Neutrophil (primary cell): ENCODE measurements around the gene TMEM234.
A peak's percentile ranks its signal among the peaks of the same experiment; 100 is the strongest.
"Not testable (repeated sequence)": the region's sequence is repeated elsewhere in the genome, so short reads cannot be mapped to it uniquely, and the experiment has no call there.

ENCODE experiments used
- H3K27ac ChIP-seq: fragments of 200-600 bp; sonication (generic); 2 replicates; pipeline ENCODE4 v1.5.1; 2016; ENCODE audit warnings: mild to moderate bottlenecking, moderate library complexity
- H3K27me3 ChIP-seq: fragments of 200-600 bp; sonication (generic); 2 replicates; pipeline ENCODE4 v1.6.0; 2016; ENCODE audit warnings: mild to moderate bottlenecking
- H3K36me3 ChIP-seq: fragments of 200-600 bp; sonication (generic); 2 replicates; pipeline ENCODE4 v1.5.1; 2017
- H3K4me1 ChIP-seq, 2 experiments: fragments of 200-600 bp in 1 of 2; sonication (generic) in 1 of 2; 1 replicate in 1 of 2; 2 replicates in 1 of 2; pipeline versions ENCODE4 v1.5.1 to v1.6.1; 2013 to 2016; ENCODE audit warnings: low read depth in 1 of 2, low read length in 1 of 2, mild to moderate bottlenecking in 1 of 2, moderate library complexity in 1 of 2; ENCODE audit not compliant: control insufficient read depth in 1 of 2, insufficient read depth in 1 of 2
- H3K4me3 ChIP-seq, 2 experiments: fragments of 200-600 bp in 1 of 2; sonication (generic) in 1 of 2; 1 replicate in 1 of 2; 2 replicates in 1 of 2; pipeline ENCODE4 v1.5.1; 2013 to 2016; ENCODE audit warnings: low read depth in 1 of 2, low read length in 1 of 2, mild to moderate bottlenecking in 1 of 2, moderate library complexity in 1 of 2
- H3K9me3 ChIP-seq: fragments of 200-600 bp; sonication (generic); 2 replicates; pipeline ENCODE4 v1.5.1; 2016
- CTCF ChIP-seq: fragments of 200-600 bp; sonication (generic); IDR thresholded peaks from 2 replicates; pipeline ENCODE4 v1.5.1; 2016; ENCODE audit warnings: antibody characterized with exemption

TMEM234 gene

GRCh38 chr1:32221980-32222755 lies at the start of gene TMEM234, which contains the start of gene EIF3I:
Gene TMEM234 (minus strand): TSS chr1:32222353. CDS start chr1:32222322, 31 bp downstream.
Gene EIF3I (plus strand): TSS chr1:32222407. CDS start chr1:32222442, 35 bp downstream.
- Histone ChIP-seq H3K4me1 (peaks cover 19 to 26% of the 10 kb centered on the region in 2 experiments), H3K27ac (peak within 1 kb of the TSS; percentile 86), H3K27me3 (no peaks in the 10 kb centered on the region), H3K9me3 (no peaks in the 10 kb centered on the region), H3K36me3 (peaks cover 40% of the 10 kb centered on the region), H3K4me3 (peak within 1 kb of the TSS; percentile 80 to 99)
- TF ChIP-seq CTCF, result peak; percentile 8

GRCh38 chr1:32269744-32270143 lies 47.6 kb upstream of the TMEM234 start:
- H3K27me3 ChIP-seq, result peaks cover 22% of the 10 kb centered on the region
- H3K36me3 ChIP-seq, result no peaks in the 10 kb centered on the region
- H3K27ac ChIP-seq, result no peak overlapping the region
- no peaks in the 10 kb centered on the region for H3K9me3 ChIP-seq
- H3K4me1 ChIP-seq, result no peaks in the 10 kb centered on the region
- H3K4me3 ChIP-seq, result no peak overlapping the region
- TF ChIP-seq CTCF, result no peak

- no peaks in the 10 kb centered on the region for H3K4me1 ChIP-seq
- TF ChIP-seq CTCF, result no peak
Observed at GRCh38 chr1:32266921-32267591, 44.9 kb upstream of the TMEM234 start.

GRCh38 chr1:32265846-32266245 lies 43.7 kb upstream of the TMEM234 start:
- H3K4me3 ChIP-seq, result no peak overlapping the region
- no peaks in the 10 kb centered on the region for H3K9me3 ChIP-seq
- H3K27ac ChIP-seq, result no peak overlapping the region
- no peak for TF ChIP-seq CTCF
- no peaks in the 10 kb centered on the region for H3K4me1 ChIP-seq
- no peaks in the 10 kb centered on the region for H3K27me3 ChIP-seq
- no peaks in the 10 kb centered on the region for H3K36me3 ChIP-seq

More at GRCh38 chr1:32266921-32267591, 44.9 kb upstream of the TMEM234 start:
- no peak overlapping the region for H3K4me3 ChIP-seq
- no peaks in the 10 kb centered on the region for H3K36me3 ChIP-seq
- H3K9me3 ChIP-seq, result no peaks in the 10 kb centered on the region
- no peak overlapping the region for H3K27ac ChIP-seq
- H3K27me3 ChIP-seq, result no peaks in the 10 kb centered on the region

GRCh38 chr1:32263744-32264143 lies 41.6 kb upstream of the TMEM234 start:
- H3K9me3 ChIP-seq, result no peaks in the 10 kb centered on the region
- no peak overlapping the region for H3K4me3 ChIP-seq
- H3K27ac ChIP-seq, result no peak overlapping the region
- H3K4me1 ChIP-seq, result no peaks in the 10 kb centered on the region
- H3K27me3 ChIP-seq, result no peaks in the 10 kb centered on the region
- TF ChIP-seq CTCF, result no peak
- no peaks in the 10 kb centered on the region for H3K36me3 ChIP-seq

GRCh38 chr1:32263236-32263593 lies 41.1 kb upstream of the TMEM234 start:
- H3K36me3 ChIP-seq, H3K27ac ChIP-seq, H3K9me3 ChIP-seq, H3K4me1 ChIP-seq, H3K4me3 ChIP-seq, H3K27me3 ChIP-seq: not testable (repeated sequence)
